Keratinocyte (primary cell): ENCODE measurements around the gene UBAC2. TPM values are rescaled to one million over a fixed set of nuclear protein-coding genes. Genes with fewer than 3 reads are reported as not detected.
"Not testable (repeated sequence)": the region's sequence is repeated elsewhere in the genome, so short reads cannot be mapped to it uniquely, and the experiment has no call there.

ENCODE experiments used
- DNase-seq: peaks from one replicate; pipeline ENCODE4 v3.0.0-alpha.2; 2011; ENCODE audit warnings: low read depth, missing footprints, low spot score
- FAIRE-seq: peaks from 2 replicates; lab custom pipeline; 2011; peaks lifted over from hg19 to GRCh38; lab: Jason Lieb, UNC
- H2AFZ ChIP-seq: 2 replicates; pipeline ENCODE4 v1.6.0; 2012; ENCODE audit warnings: low read length, control low read depth, inconsistent platforms; ENCODE audit not compliant: control insufficient read depth
- H3K27ac ChIP-seq: 2 replicates; pipeline ENCODE4 v1.5.1; 2011; ENCODE audit warnings: low read length; ENCODE audit not compliant: control insufficient read depth, insufficient read depth
- H3K27me3 ChIP-seq: 3 replicates; pipeline ENCODE4 v1.6.0; 2011; ENCODE audit warnings: low read length; ENCODE audit not compliant: control insufficient read depth, insufficient read depth; ENCODE audit errors: extremely low read depth
- H3K36me3 ChIP-seq, 2 experiments: 2 replicates in 1 of 2; 3 replicates in 1 of 2; pipeline ENCODE4 v1.5.1; 2011; ENCODE audit warnings: low read length in 2 of 2, mild to moderate bottlenecking in 1 of 2; ENCODE audit not compliant: control insufficient read depth in 2 of 2, insufficient read depth in 2 of 2; ENCODE audit errors: extremely low read depth in 1 of 2
- H3K4me1 ChIP-seq: 3 replicates; pipeline ENCODE4 v1.5.1; 2011; ENCODE audit warnings: low read length; ENCODE audit not compliant: control insufficient read depth, insufficient read depth; ENCODE audit errors: extremely low read depth
- H3K4me2 ChIP-seq: 3 replicates; pipeline ENCODE4 v1.6.0; 2011; ENCODE audit warnings: low read depth, low read length; ENCODE audit not compliant: control insufficient read depth, insufficient read depth; ENCODE audit errors: extremely low read depth
- H3K4me3 ChIP-seq, 3 experiments: fragments of 200-600 bp in 1 of 3; sonication (generic) in 1 of 3; 2 replicates in 2 of 3; 3 replicates in 1 of 3; pipeline ENCODE4 v1.5.1; 2011 to 2016; ENCODE audit warnings: low read length in 3 of 3, mild to moderate bottlenecking in 3 of 3, control low read depth in 2 of 3, inconsistent platforms in 1 of 3, low read depth in 1 of 3, mixed read lengths in 1 of 3, mixed run types in 1 of 3, moderate library complexity in 1 of 3; ENCODE audit not compliant: control insufficient read depth in 2 of 3, insufficient read depth in 2 of 3; ENCODE audit errors: extremely low read depth in 1 of 3
- H3K79me2 ChIP-seq: 2 replicates; pipeline ENCODE4 v1.6.0; 2012; ENCODE audit warnings: low read length; ENCODE audit not compliant: control insufficient read depth, insufficient read depth
- H3K9ac ChIP-seq: 3 replicates; pipeline ENCODE4 v1.6.0; 2011; ENCODE audit warnings: low read length; ENCODE audit not compliant: control insufficient read depth, insufficient read depth; ENCODE audit errors: extremely low read depth
- H3K9me1 ChIP-seq: 3 replicates; pipeline ENCODE4 v1.6.0; 2011; ENCODE audit warnings: low read length; ENCODE audit not compliant: control insufficient read depth, insufficient read depth; ENCODE audit errors: extremely low read depth
- H3K9me3 ChIP-seq: 2 replicates; pipeline ENCODE4 v1.5.1; 2012; ENCODE audit warnings: low read depth, low read length; ENCODE audit not compliant: control insufficient read depth
- H4K20me1 ChIP-seq: 3 replicates; pipeline ENCODE4 v1.6.0; 2011; ENCODE audit warnings: low read length; ENCODE audit not compliant: control insufficient read depth, insufficient read depth; ENCODE audit errors: extremely low read depth
- EZH2 ChIP-seq: IDR thresholded peaks from one replicate; pipeline ENCODE4 v1.6.1; 2012; ENCODE audit warnings: inconsistent platforms, mild to moderate bottlenecking, low read length, moderate library complexity
- dilution Hi-C: fragments of 300-500 bp; cut with MboI; formaldehyde crosslinking; loops from one replicate; pipeline ENCODE4 v1.7.0; 2020; ENCODE audit warnings: low sequenced_read_pairs; ENCODE audit not compliant: extremely low pct_ligation_motif_present
- polyA plus RNA-seq, 5 experiments: library from polyadenylated mRNA; depleted of rRNA in 3 of 5; stranded (reverse) in 3 of 5; stranded (forward) in 1 of 5; unstranded in 1 of 5; fragments of >200 nt; gene quantifications; 1 replicate in 1 of 5; 2 replicates in 3 of 5; 3 replicates in 1 of 5; pipeline versions ENCODE4 v1.2.1 to v1.2.3, GENCODE V29; 2011 to 2012; ENCODE audit warnings: missing spikeins in 2 of 5, low read depth in 1 of 5, low replicate concordance in 1 of 5
- TF ChIP-seq, protein P1 (sequence below), 3 experiments: IDR thresholded peaks in 1 of 3; conservative IDR thresholded peaks in 1 of 3; optimal IDR thresholded peaks in 1 of 3; 2 replicates in 2 of 3; 3 replicates in 1 of 3; pipeline versions ENCODE3 to v1.5.1; 2011; ENCODE audit warnings: low read length in 3 of 3, mild to moderate bottlenecking in 3 of 3, moderate library complexity in 2 of 3, control low read depth in 1 of 3, inconsistent platforms in 1 of 3; ENCODE audit not compliant: insufficient read depth in 2 of 3; ENCODE audit errors: extremely low read depth in 1 of 3

UBAC2 gene
- polyA plus RNA-seq, 1 donor (not counting 4 experiments of a cell fraction or from before 2014, with no cell fraction given), result 104 TPM

DNA sequence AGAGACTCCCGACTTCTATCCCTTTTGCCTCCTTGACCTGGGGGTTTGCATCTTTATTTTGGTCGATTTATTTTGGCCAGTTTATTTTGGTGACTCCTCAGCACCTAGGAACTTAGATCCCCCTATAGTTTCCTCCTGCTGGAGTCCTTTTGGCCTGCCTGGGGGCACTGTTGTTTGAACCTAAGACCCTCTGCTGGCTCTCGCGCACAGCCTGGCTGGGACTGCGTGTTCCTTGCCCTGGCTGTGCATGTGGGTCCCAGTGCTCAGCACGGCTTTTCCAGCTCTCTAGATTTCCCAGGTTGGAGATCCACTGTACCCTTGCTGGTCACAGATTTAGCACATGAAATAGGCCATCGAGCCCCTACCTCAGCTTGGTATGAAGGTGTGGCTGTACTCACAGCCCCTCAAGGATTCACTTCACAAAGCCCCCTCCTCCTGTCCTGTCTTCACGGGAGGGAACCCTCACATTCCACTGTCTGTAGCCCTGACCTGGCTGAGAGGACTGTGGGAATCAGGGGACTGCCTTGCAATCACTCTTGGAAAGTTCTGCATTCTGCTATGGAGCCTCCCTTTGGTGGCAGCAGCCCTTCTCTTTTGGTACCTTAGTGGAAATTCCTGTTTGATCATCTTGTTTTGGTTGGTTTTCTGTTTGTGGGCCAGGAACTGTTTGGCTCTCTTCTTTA lies 8.3 kb downstream of the UBAC2 start:
- dilution Hi-C loops, result no loop called here
- H2AFZ ChIP-seq, result no peak overlapping the region
- FAIRE-seq (no peak), DNase-seq (no peak)
- H3K27me3 ChIP-seq, result no peaks in the 10 kb centered on the region
- no peak overlapping the region for H3K4me3 ChIP-seq
- TF ChIP-seq EZH2, result no peak
- TF ChIP-seq, protein P1, sequence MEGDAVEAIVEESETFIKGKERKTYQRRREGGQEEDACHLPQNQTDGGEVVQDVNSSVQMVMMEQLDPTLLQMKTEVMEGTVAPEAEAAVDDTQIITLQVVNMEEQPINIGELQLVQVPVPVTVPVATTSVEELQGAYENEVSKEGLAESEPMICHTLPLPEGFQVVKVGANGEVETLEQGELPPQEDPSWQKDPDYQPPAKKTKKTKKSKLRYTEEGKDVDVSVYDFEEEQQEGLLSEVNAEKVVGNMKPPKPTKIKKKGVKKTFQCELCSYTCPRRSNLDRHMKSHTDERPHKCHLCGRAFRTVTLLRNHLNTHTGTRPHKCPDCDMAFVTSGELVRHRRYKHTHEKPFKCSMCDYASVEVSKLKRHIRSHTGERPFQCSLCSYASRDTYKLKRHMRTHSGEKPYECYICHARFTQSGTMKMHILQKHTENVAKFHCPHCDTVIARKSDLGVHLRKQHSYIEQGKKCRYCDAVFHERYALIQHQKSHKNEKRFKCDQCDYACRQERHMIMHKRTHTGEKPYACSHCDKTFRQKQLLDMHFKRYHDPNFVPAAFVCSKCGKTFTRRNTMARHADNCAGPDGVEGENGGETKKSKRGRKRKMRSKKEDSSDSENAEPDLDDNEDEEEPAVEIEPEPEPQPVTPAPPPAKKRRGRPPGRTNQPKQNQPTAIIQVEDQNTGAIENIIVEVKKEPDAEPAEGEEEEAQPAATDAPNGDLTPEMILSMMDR (optimal IDR thresholded peaks at IDR 0.05 in 1 of 3, IDR thresholded peaks at IDR 0.05 in 1 of 3, conservative IDR thresholded peaks at IDR 0.05 in 1 of 3; ENCODE audit: extremely low read depth in 1 of 3, insufficient read depth in 2 of 3, low read length in 3 of 3), result no peak
- H3K9me3 ChIP-seq, result no peaks in the 10 kb centered on the region
- H3K27ac ChIP-seq, result no peak overlapping the region
- H4K20me1 ChIP-seq, result peaks cover 5% of the 10 kb centered on the region
- peaks cover 6% of the 10 kb centered on the region in 2 experiments for H3K36me3 ChIP-seq
- no peak overlapping the region for H3K4me2 ChIP-seq
- peaks cover 79% of the 10 kb centered on the region for H3K79me2 ChIP-seq
- H3K9ac ChIP-seq, result no peak overlapping the region
- H3K4me1 ChIP-seq, result peaks cover 12% of the 10 kb centered on the region
- H3K9me1 ChIP-seq, result no peaks in the 10 kb centered on the region

DNA sequence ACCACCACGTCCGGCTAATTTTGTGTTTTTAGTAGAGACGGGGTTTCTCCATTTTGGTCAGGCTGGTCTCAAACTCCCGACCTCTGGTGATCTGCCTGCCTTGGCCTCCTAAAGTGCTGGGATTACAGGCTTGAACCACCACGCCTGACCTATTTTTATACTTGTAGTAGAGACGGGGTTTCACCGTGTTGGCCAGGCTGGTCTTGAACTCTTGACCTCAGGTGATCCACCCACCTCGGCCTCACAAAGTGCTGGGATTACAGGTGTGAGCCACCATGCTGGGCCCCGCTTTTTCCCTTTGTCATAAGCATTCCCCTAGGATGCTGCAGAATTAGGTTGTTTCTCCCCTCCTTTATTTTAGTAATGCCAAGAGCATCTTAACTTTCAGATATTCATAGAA lies 10.0 kb downstream of the UBAC2 start:
- H3K9me3 ChIP-seq, H2AFZ ChIP-seq, DNase-seq, H3K27me3 ChIP-seq, H4K20me1 ChIP-seq, H3K9ac ChIP-seq, H3K4me2 ChIP-seq, H3K4me3 ChIP-seq, FAIRE-seq, H3K36me3 ChIP-seq, H3K27ac ChIP-seq, dilution Hi-C loops, H3K9me1 ChIP-seq: not testable (repeated sequence)
- H3K79me2 ChIP-seq, result peaks cover 67% of the 10 kb centered on the region
- peaks cover 17% of the 10 kb centered on the region for H3K4me1 ChIP-seq
